Tibial nerve (tissue), 4 donors: Measurements from ENCODE around the gene ADGRB3.

ENCODE experiments used
- CTCF ChIP-seq, 5 experiments: fragments of 200-600 bp in 3 of 5; fragments of 450-650 bp in 2 of 5; sonication (generic) in 3 of 5; IDR thresholded peaks; one replicate each; pipeline ENCODE4 v1.5.1; 2016 to 2019; ENCODE audit warnings: antibody characterized with exemption in 5 of 5, mild to moderate bottlenecking in 3 of 5, moderate library complexity in 2 of 5
- EP300 ChIP-seq, 2 donors: sonication (generic); formaldehyde crosslinking; IDR thresholded peaks; one replicate each; pipeline ENCODE4 v1.6.1; 2017; ENCODE audit warnings: antibody characterized with exemption in 2 of 2, mild to moderate bottlenecking in 1 of 2
- POLR2A ChIP-seq, 2 donors: fragments of 450-650 bp; IDR thresholded peaks; one replicate each; pipeline ENCODE4 v1.6.1; 2017; ENCODE audit warnings: antibody characterized with exemption in 2 of 2, mild to moderate bottlenecking in 2 of 2, moderate library complexity in 2 of 2

GRCh38 chr6:69427882-69428281 is 792.8 kb downstream of the ADGRB3 start:
- TF ChIP-seq CTCF (IDR thresholded peaks at IDR 0.05): no peak
- TF ChIP-seq POLR2A (IDR thresholded peaks at IDR 0.05): no peak
- no peak for TF ChIP-seq EP300 (IDR thresholded peaks at IDR 0.05)
